Stimulated activated CD8-positive, alpha-beta memory T cell treated with anti-CD3 and anti-CD28 coated beads, Interleukin-12 subunit alpha, Interleukin-12 subunit beta, amount 100 ng/mL, for 24 hours (primary cell): ENCODE measurements around the gene GAS2L1.
"Not testable (repeated sequence)": the region's sequence is repeated elsewhere in the genome, so short reads cannot be mapped to it uniquely, and the experiment has no call there.

Experiments
- DNase-seq: peaks from one replicate; pipeline ENCODE4 v3.0.0-alpha.2; 2020; ENCODE audit errors: extremely low read depth

Gene GAS2L1

DNA sequence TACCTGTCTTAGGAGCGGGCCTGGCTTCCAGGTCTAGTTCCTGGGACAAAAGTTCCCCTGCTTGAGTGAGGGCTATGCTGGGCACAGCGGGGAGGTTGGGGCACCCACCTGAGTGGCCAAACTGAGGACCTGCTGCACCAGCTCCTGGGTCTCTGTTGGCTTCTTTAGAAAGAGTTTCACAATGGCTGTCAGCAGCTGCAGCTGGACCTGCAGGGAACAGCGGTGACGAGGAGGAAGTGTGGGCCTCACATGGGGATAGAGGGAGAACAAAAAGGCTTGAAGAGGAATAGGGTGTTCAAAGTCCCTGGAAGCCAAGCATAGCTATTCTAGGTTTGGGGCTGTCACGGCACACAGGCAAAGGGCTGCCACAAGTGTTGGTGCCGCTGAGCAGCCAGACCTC, 35.7 kb downstream of the GAS2L1 start:
- no peak for DNase-seq

DNA sequence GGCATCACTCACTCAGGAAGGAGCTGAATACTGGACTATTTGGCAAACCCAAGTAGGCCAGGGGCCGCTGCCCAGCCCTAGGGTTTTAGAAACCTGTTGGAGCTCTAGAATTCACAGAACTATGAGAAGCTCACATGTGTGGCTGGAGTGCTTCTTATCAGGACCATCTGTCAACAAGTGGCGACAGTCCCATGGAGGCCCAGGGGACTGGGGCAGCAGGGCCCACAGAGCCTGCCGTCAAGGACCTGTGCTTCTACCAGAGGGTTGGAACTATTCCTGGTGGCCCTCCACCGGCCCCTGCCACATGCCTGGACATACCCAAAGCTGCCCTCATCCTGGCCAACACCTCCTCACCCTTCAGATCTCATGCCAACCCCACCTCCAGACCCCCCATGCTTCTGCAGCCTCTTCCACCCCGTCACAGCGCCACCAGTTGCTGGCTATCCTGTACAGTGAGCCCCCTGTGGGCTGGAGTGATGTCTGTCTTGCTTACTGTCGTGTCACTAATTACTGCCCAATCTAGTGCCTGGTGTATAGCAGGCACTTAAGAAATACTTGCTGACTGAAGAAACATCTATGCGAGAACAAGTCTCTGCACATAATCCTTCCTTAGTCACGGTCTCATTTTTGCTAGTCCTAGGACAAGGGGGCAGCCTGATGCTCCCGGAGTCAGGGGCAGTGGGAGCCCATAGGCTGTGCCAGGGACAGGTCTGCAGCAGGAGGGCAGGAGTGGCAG, 36.3 kb downstream of the GAS2L1 start:
- DNase-seq = no peak

DNA sequence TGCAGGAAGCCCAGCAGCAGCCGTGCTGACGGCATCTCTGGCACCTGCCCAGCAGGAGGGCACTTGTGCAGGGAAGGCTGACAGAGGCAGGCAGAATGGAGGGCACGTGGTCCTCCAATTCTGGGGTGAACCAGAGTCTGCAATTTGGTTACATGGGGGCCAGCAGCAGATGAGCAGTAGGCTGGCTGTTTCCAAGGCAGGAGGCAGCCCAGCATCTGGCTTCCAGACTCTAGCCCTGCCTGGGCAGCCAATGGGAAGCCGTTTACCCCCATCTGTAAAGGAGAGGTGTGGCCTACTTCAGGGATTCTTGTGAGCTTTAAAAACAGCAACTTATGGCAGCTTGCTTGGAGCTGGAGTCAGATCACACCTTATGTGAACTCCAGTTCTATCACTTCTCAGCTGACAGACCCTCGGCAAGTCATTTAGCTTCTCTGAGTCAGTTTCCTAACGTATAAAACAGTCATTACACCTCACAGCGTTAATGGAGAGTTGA, 36.9 kb downstream of the GAS2L1 start:
- no peak for DNase-seq

DNA sequence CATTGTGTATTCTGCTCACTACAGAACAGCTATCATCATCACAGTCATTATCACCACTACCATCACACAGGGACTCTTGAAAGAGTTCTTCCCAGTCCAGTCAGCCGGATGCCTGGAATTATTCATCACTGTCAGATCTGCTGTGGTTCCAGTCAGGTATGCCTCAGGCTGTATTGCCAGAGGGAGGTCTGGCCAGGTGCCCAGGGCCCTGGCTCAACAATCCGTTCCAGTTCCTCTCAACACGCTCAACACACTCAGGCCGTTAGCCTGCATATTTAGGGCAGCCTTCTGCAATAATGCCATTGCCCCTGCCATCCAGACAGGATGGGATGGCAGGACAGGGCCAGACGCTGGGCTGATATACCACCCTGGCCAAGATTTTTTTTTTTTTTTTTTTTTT, 37.7 kb downstream of the GAS2L1 start:
- no peak for DNase-seq

DNA sequence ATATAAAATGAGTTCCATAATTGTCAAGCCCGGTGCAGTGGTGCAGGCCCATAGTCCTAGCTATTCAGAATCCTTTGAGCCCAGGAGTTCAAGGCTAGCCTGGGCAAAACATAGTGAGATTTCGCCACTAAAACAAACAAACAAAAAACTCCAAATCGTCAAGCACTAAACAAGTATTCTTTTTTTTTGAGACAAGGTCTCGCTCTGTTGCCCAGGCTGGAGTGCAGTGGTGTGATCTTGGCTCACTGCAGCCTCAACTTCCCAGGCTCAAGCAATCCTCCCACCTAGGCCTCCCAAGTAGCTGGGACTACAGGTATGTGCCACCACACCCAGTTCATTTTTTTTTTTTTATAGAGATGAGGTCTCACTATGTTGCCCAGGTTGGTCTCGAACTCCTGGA, 38.4 kb downstream of the GAS2L1 start:
- not testable (repeated sequence) for DNase-seq

DNA sequence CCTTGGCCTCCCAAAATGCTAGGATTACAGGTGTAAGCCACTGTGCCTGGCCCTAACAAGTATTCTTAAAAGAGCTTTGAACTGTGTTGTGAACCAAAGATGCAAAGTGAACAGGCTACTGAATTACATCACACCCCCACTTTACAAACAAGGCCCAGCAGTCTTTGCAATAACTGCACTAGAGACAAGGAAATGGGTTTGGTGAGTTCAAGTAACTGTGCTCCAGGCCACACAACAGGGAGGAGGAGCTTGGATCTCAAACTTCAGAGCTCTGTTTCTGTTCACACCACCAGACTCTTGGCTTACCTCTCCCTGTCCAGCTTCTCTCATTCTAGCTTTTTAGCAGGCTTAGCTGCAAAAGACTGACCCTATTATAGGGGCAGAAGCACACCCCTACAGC, 39.5 kb downstream of the GAS2L1 start:
- DNase-seq = no peak

DNA sequence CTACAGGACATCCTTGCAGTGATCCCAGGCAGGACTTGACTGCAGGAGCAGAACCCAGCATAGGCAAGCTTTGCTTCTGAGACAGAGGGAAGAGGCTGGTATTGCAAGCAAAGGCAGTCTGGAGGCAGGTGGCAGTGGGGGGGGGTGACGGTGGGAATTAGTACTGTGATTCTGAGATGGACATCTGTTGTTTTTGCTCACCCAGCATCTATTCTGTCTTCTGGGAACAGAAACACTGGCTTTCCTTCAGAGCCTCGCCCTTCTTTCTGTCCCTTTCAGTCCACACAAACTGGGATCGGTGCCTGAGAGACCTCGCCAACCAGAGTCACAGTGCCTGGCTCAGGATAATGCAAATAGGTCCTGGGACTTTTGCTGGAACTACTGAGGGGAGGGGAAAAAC, 40.2 kb downstream of the GAS2L1 start:
- no peak for DNase-seq

DNA sequence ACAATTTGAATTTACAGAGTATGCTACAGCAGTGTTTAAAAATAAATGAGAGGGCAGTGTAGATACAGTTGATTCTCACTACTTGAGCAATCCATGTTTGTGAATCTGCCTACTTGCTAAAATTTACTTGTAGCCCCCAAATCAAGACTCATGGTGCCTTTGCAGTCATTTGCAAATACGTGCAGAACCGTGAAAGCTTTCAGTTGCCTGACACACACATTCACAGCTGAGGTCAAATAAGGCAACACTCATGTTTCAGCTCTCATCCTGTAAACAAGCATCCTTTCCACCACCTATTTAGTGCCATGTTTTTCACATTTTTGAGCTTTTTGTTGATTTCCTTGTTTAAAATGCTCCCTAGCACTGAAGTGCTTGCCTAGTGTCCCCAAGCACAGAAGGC, 41.6 kb downstream of the GAS2L1 start:
- no peak for DNase-seq

DNA sequence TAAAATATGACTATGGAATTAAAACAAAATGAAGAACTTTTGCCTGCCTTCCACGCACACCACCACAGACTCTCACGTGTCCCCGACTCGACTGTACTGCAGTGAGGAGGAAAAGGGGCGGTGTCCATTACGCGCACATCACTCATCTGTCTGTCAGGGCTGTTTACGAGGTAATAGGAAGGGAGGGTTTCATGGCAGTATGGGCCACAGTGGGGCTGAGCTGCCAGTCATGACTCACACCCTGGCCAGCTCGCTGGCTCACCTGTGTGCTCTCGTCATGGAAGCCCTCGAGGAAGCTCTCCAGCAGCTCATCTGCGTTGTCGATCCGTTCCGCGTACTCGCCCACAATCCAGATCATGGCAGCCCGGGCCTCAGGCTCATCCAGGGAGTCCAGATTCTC, 42.5 kb downstream of the GAS2L1 start:
- no peak for DNase-seq

DNA sequence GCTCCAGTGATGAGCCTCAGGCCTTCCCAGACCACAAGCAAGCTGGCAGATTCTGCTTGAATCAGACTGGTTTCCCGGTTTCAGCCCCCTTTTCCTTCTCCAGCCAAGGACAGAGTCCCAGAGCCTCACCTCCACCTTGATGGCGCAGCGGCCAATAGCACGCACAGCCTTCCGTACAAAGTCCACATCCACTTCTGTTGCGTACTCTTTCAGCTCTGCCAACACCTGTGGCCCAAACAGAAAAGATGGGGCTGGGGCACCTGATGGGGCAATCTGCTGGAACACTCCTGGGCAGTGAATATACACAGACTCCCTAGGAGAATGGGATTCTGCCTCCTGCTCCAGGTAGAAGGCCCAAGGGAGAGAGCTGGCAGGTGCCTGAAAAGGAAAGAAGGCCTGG, 44.6 kb downstream of the GAS2L1 start:
- DNase-seq = no peak

DNA sequence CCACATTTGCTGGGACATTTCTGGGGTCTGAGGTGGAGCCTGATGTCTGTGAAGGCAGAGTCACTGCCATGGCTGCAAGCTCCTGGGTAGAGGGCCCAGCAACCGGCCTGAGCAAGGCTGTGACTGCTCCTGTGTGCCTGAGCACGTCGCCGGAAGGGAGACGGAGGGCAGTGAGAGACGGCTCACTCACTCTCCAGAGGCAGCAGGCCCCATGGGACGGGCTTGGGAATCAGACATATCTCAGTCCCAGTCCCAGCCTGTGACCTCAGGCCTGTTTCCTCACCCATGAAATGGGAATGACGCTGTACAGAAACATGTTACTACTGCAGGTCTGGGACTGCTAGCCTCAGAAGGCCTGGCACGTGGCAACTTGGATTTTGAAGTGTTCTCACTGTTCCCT, 45.4 kb downstream of the GAS2L1 start:
- DNase-seq = no peak

DNA sequence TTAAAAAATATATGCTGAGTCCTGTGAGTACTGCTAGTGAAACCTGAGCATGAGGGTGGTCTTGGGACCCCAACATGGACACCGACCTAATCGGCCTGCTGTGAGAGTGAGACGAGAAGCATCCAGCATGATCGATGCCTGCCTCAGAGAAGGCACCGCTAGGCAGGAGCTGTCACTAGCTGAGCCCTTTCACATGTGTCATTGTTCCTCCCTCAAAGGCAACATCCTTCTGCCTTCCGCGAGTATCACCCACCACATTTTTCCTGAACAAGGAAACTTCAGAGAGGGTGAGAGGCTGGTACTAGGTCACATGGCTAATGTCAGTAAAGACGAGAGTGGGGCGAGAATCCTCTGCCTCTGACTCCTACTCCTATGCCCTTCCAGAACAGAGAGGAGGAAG, 46.3 kb downstream of the GAS2L1 start:
- no peak for DNase-seq

DNA sequence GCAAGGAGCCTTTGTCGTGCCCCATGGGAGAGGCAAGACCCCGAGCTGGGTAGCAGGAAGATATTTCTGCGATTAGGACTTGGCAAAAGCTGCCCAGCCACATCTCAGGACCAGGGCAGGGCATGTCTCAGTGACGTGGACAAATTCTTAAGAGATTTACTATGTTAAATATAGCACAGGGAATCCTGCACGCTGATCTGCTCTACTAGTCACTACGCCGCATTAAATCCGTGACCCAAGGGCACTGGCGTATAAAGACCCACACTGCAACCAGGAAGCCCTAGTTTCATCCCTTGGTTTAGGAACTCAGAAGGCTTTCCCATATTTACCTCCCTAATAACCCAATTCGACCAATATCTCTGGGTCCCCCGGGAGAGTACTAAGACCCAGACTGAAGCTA, 46.8 kb downstream of the GAS2L1 start:
- no peak for DNase-seq

DNA sequence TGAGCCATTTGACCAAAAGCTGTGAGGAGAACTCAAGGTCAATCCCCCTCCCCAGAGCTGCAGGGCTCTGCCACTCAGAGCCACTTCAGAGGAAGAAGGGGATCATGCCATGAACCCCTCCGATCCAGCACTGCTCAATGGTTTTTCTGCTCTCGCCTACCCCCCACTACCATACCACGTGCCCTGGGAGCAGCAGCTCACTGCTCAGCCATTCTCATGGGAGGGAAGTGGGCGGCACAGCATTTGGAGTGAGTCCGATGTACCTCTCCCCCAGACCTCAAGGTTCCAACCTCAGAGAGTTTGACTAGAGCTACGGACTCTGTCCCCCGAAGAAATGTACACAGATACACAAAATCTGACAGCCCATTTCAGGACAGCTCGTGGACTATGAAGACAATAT, 47.4 kb downstream of the GAS2L1 start:
- DNase-seq = no peak

DNA sequence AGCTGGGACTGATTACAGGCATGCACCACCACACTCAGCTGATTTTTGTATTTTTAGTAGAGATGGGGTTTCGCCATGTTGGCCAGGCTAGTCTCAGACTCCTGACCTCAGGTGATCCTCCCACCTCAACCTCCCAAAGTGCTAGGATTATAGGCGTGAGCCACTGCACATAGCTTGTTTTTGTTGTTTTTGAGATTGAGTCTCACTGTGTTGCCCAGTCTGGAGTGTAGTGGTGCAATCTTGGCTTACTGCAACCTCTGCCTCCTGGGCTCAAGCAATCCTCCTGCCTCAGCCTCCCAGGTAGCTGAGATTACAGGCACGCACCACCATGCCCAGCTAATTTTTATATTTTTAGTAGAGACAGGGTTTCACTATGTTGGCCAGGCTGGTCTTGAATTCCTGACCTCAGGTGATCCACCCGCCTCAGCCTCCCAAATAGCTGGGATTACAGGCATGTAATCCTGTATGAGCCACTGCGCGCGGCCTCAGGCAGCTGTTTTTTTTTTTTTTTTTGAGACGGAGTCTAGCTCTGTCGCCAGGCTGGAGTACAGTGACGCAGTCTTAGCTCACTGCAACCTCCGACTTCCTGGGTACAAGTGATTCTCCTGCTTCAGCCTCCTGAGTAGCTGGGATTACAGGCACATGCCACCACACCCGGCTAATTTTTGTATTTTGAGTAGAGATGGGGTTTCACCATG, 50.9 kb downstream of the GAS2L1 start:
- DNase-seq = not testable (repeated sequence)

DNA sequence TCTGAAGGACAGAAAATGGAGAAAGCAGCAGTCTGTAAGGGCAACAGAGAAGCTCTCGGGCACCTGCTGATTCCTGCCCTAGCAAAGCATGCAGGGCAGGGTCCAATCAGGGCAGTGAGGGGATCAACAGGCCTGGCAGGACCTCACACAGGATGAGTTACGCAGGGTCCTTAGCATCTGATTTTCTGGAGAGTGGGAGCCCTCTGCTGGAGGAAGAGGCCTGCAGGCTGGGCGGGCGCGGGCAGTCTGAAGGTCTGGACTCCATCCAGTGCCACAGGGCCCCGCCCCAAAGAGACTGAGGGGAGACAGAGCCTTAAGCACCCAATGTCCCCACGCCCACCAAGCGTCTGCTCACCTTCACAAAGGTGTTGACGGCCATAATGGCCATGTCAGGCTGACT, 53.0 kb downstream of the GAS2L1 start:
- no peak for DNase-seq
